Activated CD8-positive, alpha-beta memory T cell treated with anti-CD3 and anti-CD28 coated beads for 24 hours (primary cell): ENCODE results near the gene SENP7.
"Not testable (repeated sequence)": the region's sequence is repeated elsewhere in the genome, so short reads cannot be mapped to it uniquely, and the experiment has no call there.

ENCODE experiments used
- DNase-seq: peaks from one replicate; pipeline ENCODE4 v3.0.0-alpha.2; 2020

The SENP7 gene

DNA sequence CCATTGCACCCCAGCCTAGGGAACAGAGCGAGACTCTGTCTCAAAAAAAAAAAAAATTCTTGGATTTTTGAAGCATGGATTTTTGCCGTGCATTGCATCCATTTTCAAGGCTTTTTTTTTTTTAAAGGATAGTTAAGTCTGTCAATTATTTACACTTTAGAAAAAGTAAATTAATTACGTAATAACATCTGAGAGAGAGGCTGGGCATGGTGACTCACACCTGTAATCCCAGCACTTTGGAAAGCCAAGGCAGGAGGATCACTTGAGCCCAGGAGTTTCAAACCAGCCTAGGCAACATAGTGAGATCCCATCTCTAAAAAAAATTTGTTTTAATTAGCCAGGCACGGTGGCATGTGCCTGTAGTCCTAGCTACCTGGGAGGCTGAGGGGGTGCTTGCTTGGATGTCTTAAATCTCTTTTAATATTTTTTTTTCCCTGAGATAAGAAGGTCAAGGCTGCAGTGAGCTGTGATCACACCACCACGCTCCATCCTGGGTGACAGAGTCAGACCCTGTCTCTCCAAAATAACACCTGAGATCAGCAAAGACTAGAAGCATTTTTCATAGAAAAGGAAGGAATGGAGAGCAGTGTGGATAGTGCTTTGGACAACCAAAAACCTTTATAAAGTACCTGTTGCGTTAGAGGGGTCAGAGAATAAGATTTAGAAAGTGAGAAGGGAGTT is 6.8 kb upstream of the SENP7 start:
- DNase-seq: no peak

GRCh38 chr3:101518421-101518871 is 5.4 kb upstream of the SENP7 start:
- DNase-seq: peak; percentile 81

DNA sequence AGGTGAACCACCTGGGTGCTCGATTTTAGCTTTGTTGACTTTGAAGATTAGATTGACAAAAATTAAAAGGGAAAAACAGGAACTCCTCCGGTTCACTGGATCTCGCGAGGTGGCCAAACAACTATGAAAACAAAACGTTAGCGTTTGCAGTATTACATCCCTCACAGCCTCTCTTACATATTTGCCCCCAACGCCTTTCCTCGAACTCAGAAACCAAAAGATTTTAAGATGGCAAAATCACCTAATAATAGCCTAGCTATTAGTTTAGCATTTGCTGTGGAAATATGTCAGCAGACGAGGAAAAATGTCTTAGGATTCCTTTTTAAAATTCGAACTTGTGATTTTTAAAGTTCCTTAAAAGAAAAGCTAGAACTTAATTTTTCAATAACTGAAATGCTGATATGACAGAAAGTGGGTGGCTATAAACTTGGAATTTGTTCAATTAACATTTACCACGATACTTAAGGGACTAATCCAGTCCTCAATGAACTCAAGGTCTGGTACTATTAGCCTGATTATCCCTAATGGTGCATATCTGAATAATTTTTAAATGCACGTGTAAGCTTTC is 491 bp upstream of the SENP7 start:
- DNase-seq: no peak

- no peak for DNase-seq
These were observed 691 bp downstream of the SENP7 start for GRCh38 chr3:101512396-101512645.

DNA sequence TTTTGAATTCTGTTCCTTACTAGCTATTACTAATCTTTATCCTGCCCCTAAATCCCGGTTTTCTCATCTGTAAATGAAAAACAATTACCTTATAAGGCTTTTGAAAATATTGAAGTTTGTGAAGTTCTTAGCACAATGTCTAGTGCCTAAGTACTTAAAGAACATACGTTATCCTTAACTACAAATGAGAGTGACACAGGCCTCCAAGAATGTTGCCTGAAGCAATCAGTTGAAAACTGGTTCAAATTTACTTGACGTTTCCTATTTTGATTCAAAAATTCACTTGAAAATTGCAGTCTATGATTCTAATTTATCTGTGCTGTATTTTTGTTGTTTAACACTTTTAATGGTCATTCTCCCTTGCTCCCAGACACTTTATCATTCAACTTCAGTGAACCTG is 3.2 kb downstream of the SENP7 start:
- DNase-seq: no peak

- DNase-seq: no peak
These were observed 3.7 kb downstream of the SENP7 start for GRCh38 chr3:101509281-101509680.

DNA sequence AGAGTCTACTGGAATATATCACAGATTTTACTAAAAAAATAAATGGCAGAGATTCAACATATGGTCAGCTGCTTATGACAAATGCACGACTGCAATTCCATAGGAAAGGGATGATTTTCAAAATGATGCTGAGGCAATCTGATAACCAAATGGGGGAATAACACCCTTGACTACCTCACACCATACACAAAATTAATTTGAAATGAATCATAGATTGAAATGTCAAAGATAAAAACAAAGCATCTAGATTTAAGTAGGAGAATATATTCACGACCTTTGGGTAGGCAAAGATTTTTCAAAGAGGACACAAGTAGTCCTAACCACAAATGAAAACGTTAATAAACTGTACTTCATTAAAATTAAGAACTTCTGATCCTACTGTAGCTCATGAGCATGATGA is 11.2 kb downstream of the SENP7 start:
- no peak for DNase-seq

DNA sequence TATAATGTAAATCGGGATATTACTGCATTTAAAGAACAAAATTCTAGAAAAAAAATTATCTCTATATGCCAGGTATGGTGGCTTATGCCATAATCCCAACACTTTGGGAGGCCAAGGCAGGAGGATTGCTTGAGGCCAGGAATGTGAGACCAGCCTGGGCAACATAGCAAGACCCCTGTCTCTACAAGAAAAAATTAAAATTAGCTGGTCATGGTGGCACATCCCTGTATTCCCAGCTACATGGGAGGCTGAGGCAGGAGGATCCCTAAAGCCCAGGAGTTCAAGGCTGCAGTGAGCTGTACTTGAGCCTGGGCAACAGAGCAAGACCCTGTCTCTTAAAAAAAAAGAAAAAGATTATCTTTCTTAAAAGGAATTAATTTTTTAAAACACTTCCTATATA is 12.8 kb downstream of the SENP7 start:
- no peak for DNase-seq

GRCh38 chr3:101497803-101498202 is 15.2 kb downstream of the SENP7 start:
- no peak for DNase-seq

DNA sequence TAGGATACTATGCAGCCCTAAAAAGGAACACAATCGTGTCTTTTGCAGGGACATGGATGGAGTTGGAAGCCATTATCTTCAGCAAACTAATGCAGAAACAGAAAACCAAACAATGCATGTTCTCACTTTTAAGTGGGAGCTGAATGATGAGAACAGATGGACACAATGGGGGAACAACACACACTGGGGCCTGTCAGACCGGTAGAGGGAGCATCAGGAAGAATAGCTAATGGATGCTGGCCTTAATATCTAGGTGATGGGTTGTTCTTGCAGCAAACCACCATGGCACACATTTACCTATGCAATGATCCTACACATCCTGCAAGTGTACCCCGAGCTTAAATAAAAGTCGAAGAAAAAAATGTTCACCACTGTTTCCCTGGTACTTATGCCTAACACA is 17.5 kb downstream of the SENP7 start:
- no peak for DNase-seq

DNA sequence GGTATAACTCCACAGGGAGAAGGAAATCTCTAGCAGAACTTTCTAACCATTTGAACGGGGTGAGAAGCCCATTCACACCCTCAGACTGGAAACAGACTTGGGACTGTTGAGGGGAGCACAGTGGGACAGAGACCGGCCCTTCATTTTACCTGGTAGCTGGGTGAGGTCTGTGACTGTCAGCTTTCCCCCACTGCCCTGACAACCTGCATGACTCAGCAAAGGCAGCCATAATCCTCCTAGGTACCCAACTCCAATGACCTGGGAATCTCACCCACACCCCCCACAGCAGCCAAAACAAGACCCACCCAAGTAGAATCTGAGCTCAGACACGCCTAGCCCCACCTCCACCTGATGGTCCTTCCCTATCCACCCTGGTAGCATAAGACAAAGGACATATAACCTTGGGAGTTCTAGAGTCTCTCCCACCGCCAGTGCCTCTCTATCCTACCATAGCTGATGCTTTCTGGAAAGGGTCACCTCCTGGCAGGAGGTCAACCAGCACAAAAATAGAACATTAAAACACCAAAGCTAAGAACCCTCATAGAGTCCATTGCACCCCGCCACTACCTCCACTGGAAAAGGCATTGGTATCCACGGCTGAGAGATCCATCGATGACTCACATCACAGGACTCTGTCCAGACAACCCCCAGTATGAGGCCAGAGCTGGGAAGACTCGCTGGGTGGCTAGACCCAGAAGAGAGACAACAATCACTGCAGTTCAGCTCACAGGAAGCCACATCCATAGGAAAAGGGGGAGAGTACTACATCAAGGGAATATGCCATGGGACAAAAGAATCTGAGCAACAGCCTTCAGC is 28.0 kb downstream of the SENP7 start:
- DNase-seq: no peak

GRCh38 chr3:101478980-101479379 is 34.0 kb downstream of the SENP7 start:
- no peak for DNase-seq

GRCh38 chr3:101474841-101475552 is 38.0 kb downstream of the SENP7 start:
- DNase-seq: not testable (repeated sequence)

GRCh38 chr3:101468676-101469075 is 44.3 kb downstream of the SENP7 start:
- not testable (repeated sequence) for DNase-seq

DNA sequence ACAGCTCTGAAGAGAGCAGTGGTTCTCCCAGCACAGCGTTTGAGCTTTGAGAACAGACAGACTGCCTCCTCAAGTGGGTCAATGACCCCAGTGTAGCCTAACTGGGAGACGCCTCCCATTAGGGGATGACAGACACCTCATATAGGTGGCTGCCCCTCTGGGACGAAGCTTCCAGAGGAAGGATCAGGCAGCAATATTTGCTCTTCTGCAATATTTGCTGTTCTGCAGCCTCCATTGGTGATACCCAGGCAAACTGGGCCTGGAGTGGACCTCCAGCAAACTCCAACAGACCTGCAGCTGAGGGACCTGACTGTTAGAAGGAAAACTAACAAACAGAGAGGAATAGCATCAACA is 45.7 kb downstream of the SENP7 start:
- DNase-seq: not testable (repeated sequence)

DNA sequence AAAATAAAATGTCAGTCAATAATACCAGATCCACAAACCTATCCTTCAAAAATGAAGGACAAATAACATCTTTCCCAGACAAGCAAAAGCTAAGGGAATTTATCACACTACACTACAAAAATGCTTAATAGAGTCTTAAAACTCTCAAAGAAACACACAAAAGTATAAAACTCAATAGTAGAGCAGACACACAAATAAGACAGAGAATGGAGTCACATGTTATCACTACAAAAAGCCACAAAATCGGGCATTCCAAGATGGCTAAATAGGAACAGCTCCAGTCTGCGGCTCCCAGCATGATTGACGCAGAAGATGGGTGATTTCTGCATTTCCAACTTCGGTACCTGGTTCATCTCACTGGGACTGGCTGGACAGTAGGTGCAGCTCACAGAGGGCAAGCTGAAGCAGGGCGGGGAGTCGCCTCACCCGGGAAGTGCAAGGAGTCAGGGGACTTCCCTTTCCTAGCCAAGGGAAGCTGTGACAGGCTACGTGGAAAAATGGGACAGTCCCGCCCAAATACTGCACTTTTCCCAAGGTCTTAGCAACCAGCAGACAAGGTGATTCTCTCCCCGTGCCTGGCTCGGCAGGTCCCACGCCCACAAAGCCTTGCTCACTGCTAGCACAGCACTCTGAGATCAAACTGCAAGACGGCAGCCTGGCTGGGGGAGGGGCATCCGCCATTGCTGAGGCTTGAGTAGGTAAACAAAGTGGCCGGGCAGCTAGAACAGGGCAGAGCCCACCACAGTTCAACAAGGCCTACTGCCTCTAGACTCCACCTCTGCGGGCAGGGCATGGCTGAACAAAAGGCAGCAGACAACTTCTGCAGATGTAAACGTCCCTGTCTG is 46.3 kb downstream of the SENP7 start:
- peak; percentile 84 for DNase-seq

DNA sequence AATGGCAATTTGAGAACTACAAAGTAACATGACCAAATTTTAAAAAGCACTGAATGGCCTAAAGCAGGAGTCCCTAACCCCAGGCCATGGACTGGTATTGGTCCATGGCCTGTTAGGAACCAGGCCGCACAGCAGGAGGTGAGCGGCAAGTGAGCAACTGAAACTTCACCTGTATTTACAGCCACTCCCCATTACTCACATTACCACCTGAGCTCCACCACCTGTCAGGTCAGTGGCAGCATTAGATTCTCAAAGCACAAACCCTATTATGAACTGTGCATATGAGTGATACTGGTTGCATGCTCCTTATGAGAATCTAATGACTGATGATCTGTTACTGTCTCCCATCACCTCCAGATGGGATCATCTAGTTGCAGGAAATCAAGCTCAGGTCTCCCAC is 48.8 kb downstream of the SENP7 start:
- DNase-seq: no peak

- no peak for DNase-seq
These were observed 51.6 kb downstream of the SENP7 start for GRCh38 chr3:101461451-101461850.

DNA sequence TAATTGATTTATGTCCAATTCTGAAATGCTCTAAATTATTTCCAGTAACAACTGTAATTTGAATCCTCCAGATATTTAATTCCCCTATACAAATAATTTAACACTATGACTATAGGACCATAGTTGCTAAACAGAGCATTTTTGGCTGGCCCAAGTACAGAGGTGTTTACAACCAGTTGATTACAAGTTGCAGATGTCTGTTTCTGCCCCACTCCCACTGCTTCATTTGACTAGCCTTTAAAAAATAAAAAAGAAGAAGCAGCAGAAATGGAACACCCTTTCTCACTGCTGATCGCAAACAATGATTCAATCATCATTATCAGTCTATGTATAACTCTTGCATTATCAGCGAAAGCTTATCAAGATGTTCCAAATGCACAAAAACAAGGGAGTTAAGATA is 54.6 kb downstream of the SENP7 start:
- DNase-seq: no peak

DNA sequence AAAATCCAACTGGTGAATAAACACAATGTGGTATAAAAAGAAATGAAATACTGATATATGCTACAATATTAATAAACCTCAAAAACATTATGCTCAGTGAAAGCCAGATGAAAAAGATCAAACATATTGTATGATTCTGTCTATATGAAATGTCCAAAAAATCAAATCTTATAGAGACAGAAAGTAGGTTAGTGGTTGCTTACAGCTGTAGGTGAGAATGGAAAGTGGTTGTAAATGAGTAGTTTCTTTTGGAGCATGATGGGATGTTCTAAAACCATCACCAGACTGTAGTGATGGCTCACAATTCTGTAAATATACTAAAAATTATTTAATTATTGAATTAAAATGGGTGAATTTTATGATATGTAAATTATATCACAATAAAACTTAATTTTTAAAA is 58.4 kb downstream of the SENP7 start:
- no peak for DNase-seq

DNA sequence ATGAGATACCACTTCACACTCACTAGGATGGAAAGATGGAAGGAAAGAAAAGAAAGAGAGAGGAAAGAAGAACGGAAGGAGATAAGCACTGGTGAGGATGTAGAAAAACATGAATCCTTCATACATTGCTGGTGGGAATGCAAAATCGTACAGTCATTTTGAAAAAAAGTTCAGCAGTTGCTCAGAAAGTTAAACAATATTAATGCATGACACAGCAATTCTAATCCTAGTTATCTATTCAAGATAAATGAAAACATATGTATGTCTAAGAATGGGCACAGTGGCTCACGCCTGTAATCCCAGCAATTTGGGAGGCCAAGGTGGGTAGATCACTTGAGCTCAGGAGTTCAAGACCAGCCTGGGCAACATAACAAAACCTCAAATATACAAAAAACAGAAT is 59.1 kb downstream of the SENP7 start:
- DNase-seq: no peak

- not testable (repeated sequence) for DNase-seq
These were observed 74.4 kb downstream of the SENP7 start for GRCh38 chr3:101438641-101439040.

- DNase-seq: no peak
These were observed 79.4 kb downstream of the SENP7 start for GRCh38 chr3:101433652-101434051.
